Fibroblast of skin of scalp (primary cell): ENCODE measurements around the gene DNAJC3.
"Not testable (repeated sequence)": the region's sequence is repeated elsewhere in the genome, so short reads cannot be mapped to it uniquely, and the experiment has no call there.

ENCODE experiments used
- DNase-seq: peaks from one replicate; pipeline ENCODE4 v3.0.0-alpha.2; 2013

The DNAJC3 gene

DNA sequence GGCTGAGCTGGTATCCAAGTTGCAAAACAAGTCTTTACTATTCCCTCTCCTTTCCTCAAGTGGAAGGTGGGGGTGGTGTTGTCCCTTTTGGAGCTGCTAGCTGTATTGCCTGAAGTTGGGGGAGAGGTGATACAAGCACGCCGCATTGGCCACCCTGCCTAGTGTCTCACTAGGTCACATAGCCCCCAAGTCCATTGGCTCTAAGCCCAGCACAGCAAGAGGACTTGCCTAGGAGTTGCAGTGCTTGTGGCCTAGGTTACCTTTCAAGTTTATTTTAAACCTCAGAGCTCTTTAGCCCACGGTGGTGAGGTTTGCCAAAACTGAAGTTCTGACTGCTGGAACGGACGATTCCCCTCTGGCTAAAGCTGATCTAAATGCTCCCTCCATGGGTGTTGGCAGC lies 5.3 kb upstream of the DNAJC3 start:
- DNase-seq, result no peak

DNA sequence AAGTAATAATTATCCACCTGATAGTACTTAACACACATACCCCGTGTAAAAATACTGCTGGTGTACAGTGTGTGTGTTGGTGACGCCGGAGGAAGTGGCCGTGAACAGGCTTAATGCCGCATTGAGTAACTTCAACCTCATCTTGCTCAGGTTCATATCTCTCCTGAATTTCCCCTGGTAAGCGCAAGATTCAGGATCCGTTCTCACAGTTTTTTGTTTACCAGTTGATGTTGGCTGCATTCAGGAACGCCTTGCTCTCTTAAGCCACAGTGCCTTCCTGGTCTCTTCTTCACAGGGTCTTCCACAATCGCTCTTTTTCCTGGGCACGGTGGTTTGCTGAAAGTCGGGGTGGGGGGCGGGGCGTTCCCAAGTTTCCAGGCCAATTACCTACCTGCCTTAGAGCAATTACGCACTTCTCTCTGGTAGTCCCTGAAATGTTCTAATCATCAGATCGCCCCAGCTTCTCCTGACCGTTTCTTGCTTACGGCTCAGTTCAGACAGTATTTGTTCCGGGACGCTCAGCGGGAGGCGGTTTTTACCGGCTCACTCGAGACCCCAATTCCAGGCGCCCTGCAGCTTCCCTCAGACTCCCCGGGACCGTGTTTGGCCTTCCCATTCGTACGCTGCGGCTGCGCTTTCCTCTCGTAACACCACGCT lies 706 bp upstream of the DNAJC3 start:
- DNase-seq, result peak; percentile 10

DNA sequence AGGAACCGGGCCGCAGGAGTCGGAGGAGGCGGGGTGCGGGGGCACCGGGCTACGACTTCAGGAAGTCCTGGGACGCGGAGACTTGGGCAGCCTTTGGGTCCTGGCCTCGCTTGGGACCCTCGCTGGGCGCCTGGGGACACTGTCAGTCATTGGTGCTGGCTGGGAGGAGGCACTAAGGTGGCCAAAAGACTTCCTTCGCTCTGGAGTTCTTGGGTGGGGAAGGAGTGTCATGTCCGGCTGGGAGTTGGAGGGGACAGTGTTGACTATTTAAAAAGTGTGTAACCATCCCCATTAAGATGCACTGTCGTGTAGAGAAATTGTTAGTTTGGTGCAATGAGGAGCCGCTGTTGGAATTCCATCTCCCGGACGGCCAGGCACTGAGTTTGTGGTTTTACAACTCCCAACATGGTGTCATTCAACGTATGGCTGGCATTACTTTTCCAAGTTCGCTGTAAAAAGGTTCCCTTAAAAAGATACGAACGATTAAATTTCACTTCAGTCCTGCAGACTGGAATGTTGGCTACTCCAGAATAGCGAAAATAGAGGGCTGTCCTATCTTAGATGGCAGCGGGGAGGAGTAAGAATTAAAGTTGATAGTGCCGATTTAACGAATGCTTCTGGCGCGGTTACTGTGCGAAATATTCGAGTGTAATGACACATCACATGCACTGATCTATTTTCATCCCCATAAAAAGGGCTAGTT lies 776 bp downstream of the DNAJC3 start:
- peak; percentile 57 for DNase-seq

DNA sequence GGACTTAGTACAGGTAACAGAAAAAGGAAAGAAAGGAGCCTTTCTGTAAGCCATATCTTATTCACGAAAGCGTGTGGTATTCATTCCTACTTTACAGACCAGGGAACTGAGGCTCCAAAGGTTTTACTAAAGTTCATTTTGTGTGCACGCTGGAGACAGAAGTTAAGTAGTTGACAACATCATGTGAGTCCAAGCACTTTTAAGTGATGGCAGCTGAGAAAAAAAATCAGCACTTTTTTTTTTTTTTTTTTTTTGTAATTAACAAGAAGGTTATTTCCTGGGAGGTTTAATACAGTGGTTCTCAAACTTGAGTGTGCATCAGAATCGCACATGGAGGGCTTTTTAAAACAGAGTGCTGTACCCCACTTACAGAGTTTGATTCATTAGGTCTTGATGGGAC lies 2.0 kb downstream of the DNAJC3 start:
- no peak for DNase-seq

DNA sequence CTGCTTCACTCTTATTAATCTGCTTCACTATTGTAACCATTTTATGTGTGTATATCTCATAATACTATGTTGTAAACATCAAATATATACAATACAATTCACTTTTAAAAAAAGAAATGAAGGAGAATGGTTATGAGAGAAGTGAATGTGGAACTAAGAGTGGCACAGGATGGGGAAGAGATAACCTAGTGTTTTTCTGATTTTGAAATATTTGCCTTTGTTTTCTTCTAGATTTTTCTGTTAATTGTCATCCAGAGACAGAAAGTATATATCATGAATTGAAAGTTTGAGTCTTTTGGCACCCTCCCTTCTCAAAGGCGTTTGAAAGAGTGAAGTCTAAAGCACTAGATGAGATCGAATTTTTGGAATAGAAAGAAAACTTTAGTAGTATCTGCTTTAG lies 2.8 kb downstream of the DNAJC3 start:
- DNase-seq, result no peak

DNA sequence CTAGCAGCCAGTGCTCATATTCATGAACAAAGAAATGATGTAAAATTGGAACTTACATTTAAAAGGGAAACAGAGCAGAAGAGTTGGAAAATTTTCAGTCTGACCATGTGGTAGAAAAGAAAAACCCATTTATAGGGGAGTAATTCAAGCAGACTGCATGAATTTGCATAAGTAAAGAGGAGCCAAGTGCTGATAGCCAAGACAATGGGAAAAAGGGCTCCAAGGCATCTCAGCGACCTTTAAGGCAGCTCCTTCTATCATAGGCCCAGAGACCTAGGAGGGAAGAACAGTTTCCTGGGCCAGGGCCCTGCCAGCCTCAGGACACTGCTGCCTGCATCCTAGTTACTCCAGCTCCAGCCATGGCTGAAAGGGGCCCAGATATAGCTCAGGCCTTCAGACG lies 7.5 kb downstream of the DNAJC3 start:
- no peak for DNase-seq

DNA sequence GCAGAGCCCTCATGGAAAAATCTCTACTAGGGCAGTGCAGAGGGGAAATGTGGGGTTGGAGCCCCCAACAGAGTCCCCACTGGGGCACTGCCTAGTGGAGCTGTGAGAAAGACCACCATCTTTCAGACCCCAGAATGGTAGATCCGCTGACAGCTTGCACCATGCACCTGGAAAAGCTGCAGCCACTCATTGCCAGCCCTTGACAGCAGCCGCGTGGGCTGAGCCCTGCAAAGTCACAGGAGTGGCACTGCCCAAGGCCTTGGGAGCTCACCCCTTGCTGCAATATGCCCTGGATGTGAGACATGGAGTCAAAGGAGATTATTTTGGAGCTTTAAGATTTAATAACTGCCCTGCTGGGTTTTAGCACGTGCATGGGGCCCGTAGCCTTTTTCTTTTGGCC lies 8.0 kb downstream of the DNAJC3 start:
- not testable (repeated sequence) for DNase-seq

DNA sequence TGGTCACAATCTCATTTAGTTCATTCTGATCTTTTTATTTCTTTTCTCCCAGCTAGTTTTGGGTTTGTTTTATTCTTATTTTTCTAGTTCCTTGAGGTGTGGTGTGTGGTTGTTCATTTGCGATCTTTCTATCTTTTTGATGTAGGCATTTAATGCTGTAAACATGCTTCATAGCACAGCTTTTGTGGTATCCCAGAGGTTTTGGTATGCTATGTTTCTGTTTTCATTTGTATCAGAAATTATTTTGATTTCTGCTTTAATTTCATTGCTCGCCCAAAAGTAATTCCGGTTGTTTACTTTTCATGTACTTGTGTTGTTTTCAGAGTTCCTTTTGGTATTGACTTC lies 12.6 kb downstream of the DNAJC3 start:
- no peak for DNase-seq

DNA sequence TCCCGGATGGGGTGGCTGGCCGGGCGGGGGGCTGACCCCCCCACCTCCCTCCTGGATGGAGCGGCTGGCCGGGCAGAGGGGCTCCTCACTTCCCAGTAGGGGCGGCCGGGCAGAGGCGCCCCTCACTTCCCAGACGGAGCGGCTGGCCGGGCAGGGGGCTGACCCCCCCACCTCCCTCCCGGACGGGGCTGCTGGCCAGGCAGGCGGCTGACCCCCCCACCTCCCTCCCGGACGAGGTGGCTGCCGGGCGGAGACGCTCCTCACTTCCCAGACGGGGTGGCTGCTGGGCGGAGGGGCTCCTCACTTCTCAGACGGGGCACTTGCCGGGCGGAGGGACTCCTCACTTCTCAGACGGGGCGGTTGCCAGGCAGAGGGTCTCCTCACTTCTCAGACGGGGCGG lies 14.0 kb downstream of the DNAJC3 start:
- not testable (repeated sequence) for DNase-seq

DNA sequence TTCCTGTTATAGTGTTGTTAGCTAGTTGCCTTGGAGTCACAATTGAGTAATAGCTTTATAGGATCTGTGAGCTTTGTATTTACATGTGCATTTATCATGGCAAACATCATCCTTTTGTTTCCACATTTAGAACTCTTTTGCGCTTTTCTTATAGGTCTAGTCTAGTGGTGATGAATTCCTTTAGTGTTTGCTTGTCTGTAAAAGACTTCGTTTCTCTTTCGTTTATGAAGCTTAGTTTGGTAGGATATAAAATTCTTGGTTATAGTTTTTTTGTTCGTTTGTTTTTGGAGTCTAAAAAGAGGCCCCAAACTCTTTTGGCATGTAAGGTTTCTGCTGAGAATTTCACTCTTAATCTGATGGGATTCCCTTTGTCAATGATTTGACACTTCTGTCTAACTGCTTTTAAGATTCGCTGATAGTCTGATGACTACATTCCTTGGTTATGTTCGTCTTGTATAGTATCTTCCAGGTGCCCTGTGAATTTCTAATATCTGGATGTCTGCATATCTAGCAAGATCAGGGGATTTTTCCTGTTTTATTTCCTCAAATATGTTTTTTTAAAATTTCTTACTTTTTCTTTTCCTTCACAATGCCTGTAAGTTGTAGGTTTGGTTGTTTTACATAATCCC lies 20.2 kb downstream of the DNAJC3 start:
- DNase-seq, result no peak

DNA sequence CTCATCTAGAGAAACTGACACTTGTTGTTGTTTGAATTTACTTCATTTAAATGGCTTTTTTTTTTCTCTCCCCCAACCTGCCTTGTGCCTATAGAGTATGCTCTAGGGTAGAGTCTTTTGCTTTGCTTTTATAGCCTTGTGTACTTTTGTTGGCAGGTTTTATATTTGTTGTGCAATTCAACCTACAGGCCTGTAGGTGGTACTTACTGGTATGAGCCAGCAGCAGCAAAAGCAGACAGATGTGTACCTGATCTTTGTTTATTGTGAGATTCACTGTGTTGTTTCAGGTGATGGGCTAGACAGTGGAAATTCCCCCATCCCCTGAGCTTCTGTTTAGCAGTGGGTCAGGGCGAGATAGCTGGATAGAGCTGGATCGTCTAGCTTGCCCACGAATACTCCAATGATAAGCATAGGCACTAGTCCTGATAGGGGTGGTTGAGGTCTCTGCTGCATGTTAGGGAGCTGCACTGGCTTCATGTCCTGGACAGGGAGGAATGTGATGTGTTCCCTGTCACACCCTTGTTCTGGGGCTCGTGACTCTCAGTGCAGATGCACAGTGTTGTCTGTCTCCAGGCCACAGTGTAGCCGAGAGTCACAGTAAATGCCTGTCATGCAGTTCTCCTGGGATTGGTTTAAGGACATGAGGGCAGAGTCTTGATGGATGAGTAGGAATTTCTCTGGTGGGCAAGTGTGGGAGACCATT lies 21.3 kb downstream of the DNAJC3 start:
- DNase-seq, result no peak

DNA sequence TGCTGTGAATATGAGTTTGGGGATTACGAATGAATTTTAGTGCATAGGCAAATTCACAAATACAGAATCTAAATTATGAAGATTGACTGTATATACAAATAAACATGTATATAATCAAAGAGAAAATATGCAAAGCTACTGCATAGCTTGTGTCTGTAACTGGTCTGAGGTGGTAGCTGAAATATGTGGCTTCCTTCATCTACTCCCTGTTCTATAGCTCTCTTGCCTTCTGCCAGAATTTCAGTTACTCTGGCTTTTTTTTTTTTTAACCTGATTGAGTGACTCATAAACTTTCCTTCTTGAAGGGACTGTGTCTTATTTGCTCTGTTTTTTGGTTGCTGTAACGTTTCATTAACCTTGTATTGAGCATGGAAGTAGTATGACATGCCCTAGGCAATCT lies 26.6 kb downstream of the DNAJC3 start:
- no peak for DNase-seq

DNA sequence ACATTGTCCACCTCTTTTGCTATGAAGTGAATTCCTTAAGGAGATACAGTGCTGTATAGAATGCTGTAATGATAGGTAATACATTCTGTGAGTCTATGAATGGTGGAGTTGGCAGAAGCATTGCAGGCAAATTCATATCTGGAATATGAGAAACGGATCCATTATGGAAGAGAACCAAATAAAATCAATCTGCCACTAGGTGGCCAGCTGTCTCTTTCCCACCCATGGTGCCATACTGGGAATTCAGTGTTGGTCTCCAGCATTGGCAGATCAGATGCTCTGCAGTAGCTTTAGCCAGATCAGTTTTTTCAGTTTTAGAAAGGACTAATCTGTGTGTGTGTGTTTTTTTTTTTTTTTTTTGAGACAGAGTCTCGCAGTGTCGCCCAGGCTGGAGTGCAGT lies 27.6 kb downstream of the DNAJC3 start:
- DNase-seq, result no peak

DNA sequence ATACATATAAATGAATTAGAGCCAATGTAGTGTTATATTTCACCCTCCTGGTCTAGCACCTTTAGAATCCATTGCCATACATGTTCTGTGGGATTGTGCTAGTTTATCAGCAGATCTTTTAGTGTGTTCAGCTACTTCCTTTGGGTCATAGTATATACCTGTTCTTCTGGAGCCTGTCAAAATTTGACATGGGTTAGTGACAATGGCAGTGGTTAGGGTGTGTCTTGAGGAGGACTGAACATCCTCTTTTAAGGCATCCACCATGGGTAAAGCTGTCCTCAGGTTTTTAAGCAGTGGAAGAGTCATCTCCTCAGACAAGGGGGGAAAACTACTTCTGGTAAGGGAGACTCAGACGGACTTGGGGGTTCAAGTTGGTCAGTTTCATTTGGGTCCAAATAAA lies 29.4 kb downstream of the DNAJC3 start:
- DNase-seq, result no peak

DNA sequence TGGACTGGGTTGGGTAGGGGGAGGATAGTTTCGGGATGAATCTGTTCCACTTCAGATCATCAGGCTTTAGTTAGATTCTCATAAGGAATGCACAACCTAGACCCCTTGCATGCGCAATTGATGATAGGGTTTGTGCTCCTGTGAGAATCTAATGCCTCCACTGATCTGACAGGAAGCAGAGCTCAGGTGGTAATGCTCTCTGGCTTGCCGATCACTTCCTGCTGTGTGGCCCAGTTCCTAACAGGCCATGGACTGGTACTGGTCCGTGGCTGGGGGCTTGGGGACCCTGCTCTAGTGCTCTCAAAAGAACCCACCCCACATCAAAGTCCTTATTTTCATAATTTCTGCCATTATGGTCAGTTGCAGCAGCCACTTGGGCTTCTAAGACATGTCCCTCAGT lies 30.1 kb downstream of the DNAJC3 start:
- DNase-seq, result no peak

DNA sequence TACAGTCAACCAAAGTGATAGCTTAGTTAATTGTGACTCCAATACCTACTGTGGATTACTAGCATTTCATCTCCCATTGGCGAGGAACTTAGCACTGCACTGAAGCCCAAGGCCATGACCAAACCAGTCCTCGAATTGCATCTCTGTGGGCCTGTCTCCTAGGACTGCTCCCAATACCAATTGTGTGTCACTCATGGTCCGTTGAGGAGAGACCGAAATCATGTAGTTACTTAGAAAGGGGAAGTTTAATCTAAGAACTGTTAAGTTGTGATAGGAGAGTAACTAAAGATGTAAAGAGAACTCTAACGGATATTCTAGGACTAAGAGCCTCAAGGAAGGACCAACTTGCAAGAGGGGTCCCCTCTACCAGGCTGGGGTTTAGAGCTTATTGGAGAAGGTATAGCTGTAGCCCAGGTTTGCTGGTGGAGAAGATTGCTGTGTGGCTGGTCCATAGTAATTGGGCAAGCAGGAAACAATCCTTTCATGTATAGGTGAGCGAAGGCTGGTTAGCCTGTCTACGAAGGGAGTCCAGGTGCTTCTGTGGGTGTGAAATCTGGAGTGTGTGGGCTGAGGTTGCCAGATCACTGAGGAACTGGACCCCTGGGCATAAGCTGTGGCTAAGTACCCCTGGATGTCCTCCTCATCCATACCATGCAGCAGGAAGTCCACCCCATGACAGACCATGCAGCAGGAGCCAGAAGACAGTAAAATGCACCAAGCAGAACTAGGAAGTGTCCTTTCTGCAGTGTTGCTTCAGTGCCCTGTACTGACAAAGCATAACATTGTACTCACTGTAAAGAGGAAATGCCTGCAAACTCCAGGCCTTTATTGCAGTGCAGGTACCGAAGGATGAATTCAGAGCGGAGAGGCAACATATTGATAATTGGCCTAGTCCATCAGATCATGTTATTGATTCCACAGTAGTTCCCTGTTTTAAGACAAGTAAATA lies 30.8 kb downstream of the DNAJC3 start:
- no peak for DNase-seq

DNA sequence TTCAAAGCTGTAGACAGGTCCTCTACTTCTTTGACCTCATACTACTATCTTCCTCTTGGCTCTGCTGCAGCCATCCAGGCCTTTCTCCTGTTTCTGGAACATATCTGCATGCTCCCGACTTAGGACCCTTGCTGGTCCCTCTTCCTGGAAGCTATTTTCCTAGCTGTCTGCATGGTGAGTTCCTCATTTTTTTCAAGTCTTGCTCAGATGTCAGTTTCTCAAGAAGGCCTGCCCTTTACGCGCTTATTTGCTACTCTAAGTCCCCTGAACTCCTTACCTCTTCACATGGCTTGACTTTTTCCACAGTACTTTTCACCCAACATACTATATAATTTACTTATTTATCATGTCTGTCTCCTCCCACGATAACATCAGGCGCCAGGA lies 31.4 kb downstream of the DNAJC3 start:
- DNase-seq, result no peak

DNA sequence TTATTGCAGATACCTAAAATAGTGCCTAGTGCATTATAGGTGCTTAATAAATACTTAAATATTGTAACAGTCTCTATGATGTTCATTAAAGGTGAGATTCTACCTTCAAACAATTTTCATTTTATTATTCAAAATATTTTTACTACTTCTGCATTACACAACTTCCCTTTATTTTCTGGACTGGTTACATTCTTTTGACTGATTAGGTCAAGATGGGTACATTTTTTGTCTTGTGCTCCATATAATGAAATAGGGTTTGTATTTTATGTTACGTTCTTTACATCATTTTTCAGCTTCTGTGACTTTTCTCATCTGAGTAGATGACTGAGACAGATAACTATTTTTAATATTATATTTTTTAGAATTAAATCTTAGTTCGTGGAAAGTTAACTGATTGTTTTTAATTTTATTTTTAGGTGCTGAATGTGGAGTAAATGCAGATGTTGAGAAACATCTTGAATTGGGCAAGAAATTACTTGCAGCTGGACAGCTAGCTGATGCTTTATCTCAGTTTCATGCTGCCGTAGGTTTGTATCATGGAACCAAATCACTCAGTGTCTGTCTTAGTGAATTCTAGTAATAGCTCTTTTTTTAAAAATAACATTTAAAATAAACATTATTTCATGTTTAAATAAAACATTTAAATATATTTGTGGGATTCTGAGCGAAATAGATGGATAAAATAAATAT lies 32.0 kb downstream of the DNAJC3 start:
- no peak for DNase-seq

DNA sequence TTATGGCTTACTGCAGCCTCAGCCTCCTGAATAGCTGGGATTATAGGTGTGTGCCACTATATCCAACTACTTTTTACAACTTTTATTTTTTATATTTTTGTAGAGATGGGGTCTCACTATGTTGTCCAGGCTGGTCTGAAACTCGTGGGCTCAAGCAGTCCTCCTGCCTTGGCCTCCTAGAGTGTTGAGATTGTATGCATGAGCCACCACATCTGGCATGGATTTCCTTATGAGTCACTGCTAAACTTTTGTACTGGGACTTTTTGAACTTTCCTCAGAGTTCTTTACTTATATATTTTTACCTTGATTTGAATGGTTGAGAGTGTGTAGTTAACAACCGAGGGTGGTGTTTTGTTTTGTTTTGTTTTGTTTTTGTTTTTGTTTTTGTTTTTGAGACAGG lies 33.4 kb downstream of the DNAJC3 start:
- DNase-seq, result peak; percentile 57

DNA sequence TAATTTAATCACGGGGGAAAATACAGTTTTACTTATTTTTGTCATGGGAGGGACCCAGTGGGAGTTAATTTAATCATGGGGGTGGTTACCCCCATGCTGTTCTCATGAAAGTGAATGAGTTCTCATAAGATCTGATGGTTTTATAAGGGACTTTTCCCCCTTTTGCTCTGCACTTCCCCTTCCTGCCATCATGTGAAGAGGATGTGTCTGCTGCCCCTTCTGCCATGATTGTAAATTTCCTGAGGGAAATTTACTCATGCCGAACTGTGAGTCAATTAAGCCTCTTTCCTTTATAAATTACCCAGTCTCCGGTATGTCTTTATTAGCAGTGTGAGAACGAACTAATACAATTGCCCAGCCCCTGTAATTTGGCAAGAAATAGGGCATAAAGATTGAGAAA lies 35.9 kb downstream of the DNAJC3 start:
- not testable (repeated sequence) for DNase-seq

DNA sequence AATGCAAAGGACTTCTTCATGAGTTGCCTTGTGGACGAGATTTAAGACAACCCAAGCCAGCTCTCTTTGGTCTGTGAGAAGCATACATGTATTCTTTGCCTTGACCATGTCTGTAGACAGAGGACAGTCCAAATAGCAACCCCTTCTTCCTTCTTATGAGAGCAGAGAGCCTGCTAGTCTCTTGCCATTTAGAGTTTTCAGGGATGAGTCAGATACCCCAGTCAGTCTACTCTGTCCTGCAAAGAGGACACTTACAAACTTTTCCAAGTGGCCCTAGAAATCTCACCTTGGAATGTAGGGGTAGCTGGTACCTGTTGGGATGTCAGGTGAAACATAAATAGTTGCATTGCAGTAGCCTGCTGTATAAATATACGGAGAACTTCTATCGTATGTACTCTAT lies 36.7 kb downstream of the DNAJC3 start:
- DNase-seq, result peak; percentile 12
